Epithelial cell of prostate (primary cell): Measurements from ENCODE around the gene ACTN2.

Experiments used
- DNase-seq: peaks from one replicate; pipeline ENCODE4 v3.0.0-alpha.2; 2011; ENCODE audit warnings: low read depth, low spot score
- H3K27ac ChIP-seq: fragments of 450-650 bp; 2 replicates; pipeline ENCODE4 v1.5.1; 2017; ENCODE audit warnings: mild to moderate bottlenecking

The ACTN2 gene

GRCh38 chr1:236810018-236810417, 123.7 kb downstream of the ACTN2 start:
- no peak for DNase-seq
- no peak overlapping the region for H3K27ac ChIP-seq

GRCh38 chr1:236812334-236813030, 126.2 kb downstream of the ACTN2 start:
- H3K27ac ChIP-seq: no peak overlapping the region
- DNase-seq: no peak
